Hepatocyte (in vitro differentiated cells): Measurements from ENCODE around the gene BCL2L15. TPM values are rescaled to one million over a fixed set of nuclear protein-coding genes. Genes with fewer than 3 reads are reported as not detected.
A peak's percentile ranks its signal among the peaks of the same experiment; 100 is the strongest.

Experiments
- DNase-seq: peaks from one replicate; pipeline ENCODE4 v3.0.0-alpha.2; 2016; ENCODE audit warnings: low spot score
- H2AFZ ChIP-seq: fragments of 200-600 bp; sonication (generic); 2 replicates; pipeline ENCODE4 v1.6.0; 2016; ENCODE audit warnings: antibody characterized with exemption, mild to moderate bottlenecking
- H3K27ac ChIP-seq: fragments of 200-600 bp; sonication (generic); 2 replicates; pipeline ENCODE4 v1.5.1; 2016; ENCODE audit warnings: mild to moderate bottlenecking
- H3K27me3 ChIP-seq: fragments of 200-600 bp; sonication (generic); 2 replicates; pipeline ENCODE4 v1.6.1; 2016
- H3K36me3 ChIP-seq: fragments of 200-600 bp; sonication (generic); replicated peaks from 2 replicates; pipeline ENCODE4 v1.5.1; 2016; ENCODE audit warnings: low read depth; ENCODE audit not compliant: insufficient read depth
- H3K4me1 ChIP-seq: fragments of 200-600 bp; sonication (generic); 2 replicates; pipeline ENCODE4 v1.5.1; 2016; ENCODE audit warnings: mild to moderate bottlenecking, moderate library complexity; ENCODE audit not compliant: insufficient read depth
- H3K4me2 ChIP-seq: fragments of 200-600 bp; sonication (generic); 2 replicates; pipeline ENCODE4 v1.6.0; 2016
- H3K4me3 ChIP-seq: fragments of 200-600 bp; sonication (generic); 2 replicates; pipeline ENCODE4 v1.5.1; 2016; ENCODE audit warnings: mild to moderate bottlenecking
- H3K79me2 ChIP-seq: fragments of 200-600 bp; sonication (generic); 2 replicates; pipeline ENCODE4 v1.6.0; 2017; ENCODE audit warnings: mild to moderate bottlenecking
- H3K9me2 ChIP-seq: fragments of 200-600 bp; sonication (generic); replicated peaks from 2 replicates; pipeline ENCODE4 v1.6.0; 2017; ENCODE audit warnings: mild to moderate bottlenecking; ENCODE audit not compliant: insufficient read depth
- H3K9me3 ChIP-seq: fragments of 200-600 bp; sonication (generic); 2 replicates; pipeline ENCODE4 v1.5.1; 2016; ENCODE audit warnings: low read depth, mild to moderate bottlenecking
- H4K20me1 ChIP-seq: fragments of 200-600 bp; sonication (generic); 2 replicates; pipeline ENCODE4 v1.6.0; 2016; ENCODE audit warnings: mild to moderate bottlenecking; ENCODE audit not compliant: insufficient read depth, poor library complexity, severe bottlenecking
- CTCF ChIP-seq: fragments of 200-600 bp; sonication (generic); IDR thresholded peaks from 2 replicates; pipeline ENCODE4 v1.5.1; 2016; ENCODE audit warnings: antibody characterized with exemption, mild to moderate bottlenecking; ENCODE audit not compliant: poor library complexity
- EZH2 ChIP-seq: fragments of 200-600 bp; sonication (generic); IDR thresholded peaks from 2 replicates; pipeline ENCODE4 v1.6.1; 2016; ENCODE audit warnings: antibody characterized with exemption, mild to moderate bottlenecking, borderline replicate concordance
- EZH2phosphoT487 ChIP-seq: fragments of 200-600 bp; sonication (generic); IDR thresholded peaks from one replicate; pipeline ENCODE4 v1.6.1; 2018; ENCODE audit warnings: antibody characterized with exemption, mild to moderate bottlenecking, low read depth, moderate library complexity; ENCODE audit not compliant: unreplicated experiment, severe bottlenecking
- WGBS: methylation state at CpG from one replicate; pipeline ENCODE4 v1.1.6; 2016; ENCODE audit warnings: low lambda C conversion rate; ENCODE audit errors: missing lambda C conversion rate; 5-methylcytosine and 5-hydroxymethylcytosine counted together
- polyA plus RNA-seq: library from polyadenylated mRNA; unstranded; fragments of >200 nt; fragmentation: Nextera tagmentation; extraction: Ambion mirVana; gene quantifications from 2 replicates; pipeline ENCODE4 v1.2.1, GENCODE V29; 2016
- total RNA-seq: library from RNA; depleted of rRNA; stranded (reverse); fragments of >200 nt; gene quantifications from 2 replicates; pipeline ENCODE4 v1.2.3, GENCODE V29; 2014

BCL2L15 gene
- total and polyA plus RNA-seq, 2 experiments from 2014 or later, result 0.66 to 3.0 TPM

- no peak for TF ChIP-seq EZH2phosphoT487
- TF ChIP-seq CTCF, result no peak
- no peak for TF ChIP-seq EZH2
- H2AFZ ChIP-seq, result no peak overlapping the region
- H3K36me3 ChIP-seq, result no peaks in the 10 kb centered on the region
- H3K27me3 ChIP-seq, result no peaks in the 10 kb centered on the region
- DNase-seq, result no peak
- no peaks in the 10 kb centered on the region for H3K79me2 ChIP-seq
- no peaks in the 10 kb centered on the region for H3K9me3 ChIP-seq
- H4K20me1 ChIP-seq, result no peaks in the 10 kb centered on the region
- no peak overlapping the region for H3K4me2 ChIP-seq
- no peak overlapping the region for H3K4me3 ChIP-seq
- no peaks in the 10 kb centered on the region for H3K4me1 ChIP-seq
- no peak overlapping the region for H3K27ac ChIP-seq
- 96% methylated on average over 11 of the region's 11 CpGs for WGBS
- H3K9me2 ChIP-seq, result no peaks in the 10 kb centered on the region
Measured at GRCh38 chr1:113891631-113892220, 4.3 kb upstream of the BCL2L15 start.

GRCh38 chr1:113890816-113891215 lies 3.4 kb upstream of the BCL2L15 start:
- TF ChIP-seq EZH2 (no peak), EZH2phosphoT487 (no peak), CTCF (no peak)
- H2AFZ ChIP-seq, result no peak overlapping the region
- WGBS, result 73% methylated on average over 2 of the region's 2 CpGs

GRCh38 chr1:113886417-113887401 lies 672 bp downstream of the BCL2L15 start:
- no peak for DNase-seq
- Histone ChIP-seq H4K20me1 (no peaks in the 10 kb centered on the region), H3K4me3 (no peak overlapping the region), H3K36me3 (no peaks in the 10 kb centered on the region), H3K4me1 (no peaks in the 10 kb centered on the region), H3K27ac (peak overlapping the region; percentile 35), H3K9me3 (no peaks in the 10 kb centered on the region), H2AFZ (no peak overlapping the region), H3K4me2 (no peak overlapping the region), H3K9me2 (no peaks in the 10 kb centered on the region), H3K79me2 (no peaks in the 10 kb centered on the region), H3K27me3 (no peaks in the 10 kb centered on the region)
- WGBS, result 87% methylated on average over 17 of the region's 17 CpGs
- no peak for TF ChIP-seq CTCF
- no peak for TF ChIP-seq EZH2
- no peak for TF ChIP-seq EZH2phosphoT487

More at GRCh38 chr1:113890816-113891215, 3.4 kb upstream of the BCL2L15 start:
- Histone ChIP-seq H3K79me2 (no peaks in the 10 kb centered on the region), H3K9me2 (no peaks in the 10 kb centered on the region), H3K9me3 (no peaks in the 10 kb centered on the region), H3K27me3 (no peaks in the 10 kb centered on the region), H3K4me2 (no peak overlapping the region), H3K4me1 (no peaks in the 10 kb centered on the region), H3K27ac (no peak overlapping the region), H4K20me1 (no peaks in the 10 kb centered on the region), H3K36me3 (no peaks in the 10 kb centered on the region), H3K4me3 (no peak overlapping the region)
- DNase-seq, result no peak
